COLO829 (cell line): Measurements from ENCODE around the gene TRAM1L1.

Source experiments
- DNase-seq: peaks from one replicate; pipeline ENCODE4 v3.0.0; 2012; ENCODE audit warnings: low spot score

TRAM1L1 gene

DNA sequence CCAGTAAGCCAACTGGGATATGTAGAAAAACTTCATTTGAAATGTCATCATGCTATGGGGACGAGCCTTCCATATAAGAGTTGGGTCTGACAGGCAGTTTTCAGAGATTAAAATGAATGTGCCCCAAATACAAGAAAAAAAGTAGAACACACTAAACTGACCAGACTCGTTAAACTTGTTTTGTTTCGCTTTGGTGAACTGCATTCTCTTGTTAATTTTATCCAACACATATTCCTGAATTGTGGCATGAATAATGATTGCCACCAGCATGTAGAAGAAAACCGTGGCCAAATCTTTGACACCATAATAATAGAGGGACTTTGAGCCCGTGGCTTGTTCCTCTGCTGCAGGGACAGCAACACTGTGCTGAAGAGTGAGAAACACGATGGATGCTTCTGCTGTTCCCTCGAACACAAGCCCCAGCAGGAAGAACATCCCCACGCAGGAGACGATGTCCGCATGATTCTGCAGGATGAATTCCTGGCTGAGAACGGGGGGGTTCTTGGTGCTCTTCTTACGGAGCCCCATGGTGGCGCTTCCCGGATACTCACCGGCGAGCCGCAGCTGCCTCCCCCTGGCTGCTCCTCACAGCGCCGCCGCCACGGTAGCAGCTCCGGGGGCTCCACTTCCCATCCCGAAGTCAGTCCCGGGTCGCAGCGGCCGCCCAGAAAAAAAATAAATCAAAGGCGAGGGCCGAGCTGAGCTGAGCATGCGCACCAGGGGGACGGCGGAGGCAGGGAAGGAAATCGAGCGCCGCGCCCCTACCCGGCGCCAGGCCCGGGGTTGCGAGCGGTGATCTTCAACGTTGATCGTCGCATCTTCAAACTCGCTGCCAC is at the start of gene TRAM1L1:
TSS of gene TRAM1L1 (minus strand) at position 711 of the 836 bp plus-strand sequence. CDS start at position 528, 183 bp downstream.
- DNase-seq = peak; percentile 80

DNA sequence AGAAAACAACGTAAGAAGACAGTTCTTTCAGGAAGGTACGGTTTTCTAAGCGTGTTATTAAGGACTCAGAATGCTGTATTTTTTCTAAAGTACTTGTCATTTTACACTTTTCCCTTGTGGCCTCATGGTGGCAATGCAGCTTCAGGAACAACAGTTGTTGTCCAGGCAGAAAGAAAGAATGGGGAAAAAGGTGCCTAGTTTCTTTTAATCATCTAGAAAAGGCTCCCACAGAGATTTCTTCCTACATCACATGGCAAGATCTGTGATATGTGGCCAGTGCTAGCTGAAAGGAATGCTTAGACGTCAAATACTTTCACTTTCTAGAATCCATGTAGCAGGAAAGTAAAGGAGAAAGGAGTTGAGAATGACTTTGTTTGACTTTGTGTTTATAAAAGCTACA is 49.0 kb upstream of the TRAM1L1 start:
- peak; percentile 63 for DNase-seq

- no peak for DNase-seq
These were observed 11.5 kb upstream of the TRAM1L1 start for GRCh38 chr4:117096886-117097285.

DNA sequence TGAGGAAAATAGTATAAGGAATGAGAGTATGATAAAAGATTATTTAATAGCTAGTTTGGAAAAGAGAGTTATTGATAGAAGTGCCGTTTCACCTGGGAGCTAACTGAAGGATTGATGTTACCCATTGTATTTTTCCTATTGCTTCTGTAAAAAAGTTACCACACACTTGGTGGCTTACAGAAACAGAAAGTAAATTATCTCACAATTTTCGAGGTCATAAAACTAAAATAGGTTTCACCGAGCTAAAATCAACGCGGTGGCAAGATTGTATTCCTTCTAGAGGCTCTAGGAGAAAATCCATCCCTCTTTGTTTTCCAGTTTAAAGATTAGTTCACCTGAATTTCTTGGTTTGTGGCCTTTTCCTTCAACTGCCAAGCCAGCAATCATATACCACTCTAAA is 11.1 kb upstream of the TRAM1L1 start:
- DNase-seq = no peak

GRCh38 chr4:117093571-117093970 is 8.2 kb upstream of the TRAM1L1 start:
- DNase-seq = no peak

GRCh38 chr4:117077760-117078159 is 7.6 kb downstream of the TRAM1L1 start:
- no peak for DNase-seq

DNA sequence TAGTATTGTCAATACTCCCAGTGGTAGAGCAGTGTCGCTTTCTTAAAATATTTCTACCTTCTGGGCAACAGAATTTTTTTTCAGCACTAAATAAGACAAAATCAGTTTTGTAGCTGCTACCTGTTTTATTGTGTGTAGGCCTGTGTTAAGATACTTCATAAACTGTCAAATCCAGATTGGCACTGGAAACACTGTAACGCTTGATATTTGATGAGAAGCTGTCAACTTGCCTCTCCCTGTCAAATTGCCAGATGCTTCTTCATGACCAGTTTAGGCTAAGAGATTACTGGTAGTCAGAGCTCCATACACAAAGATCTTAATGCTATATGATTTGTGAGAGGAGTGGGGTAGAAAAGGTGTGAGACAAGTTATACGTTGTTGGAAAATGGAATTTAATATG is 17.3 kb downstream of the TRAM1L1 start:
- no peak for DNase-seq

DNA sequence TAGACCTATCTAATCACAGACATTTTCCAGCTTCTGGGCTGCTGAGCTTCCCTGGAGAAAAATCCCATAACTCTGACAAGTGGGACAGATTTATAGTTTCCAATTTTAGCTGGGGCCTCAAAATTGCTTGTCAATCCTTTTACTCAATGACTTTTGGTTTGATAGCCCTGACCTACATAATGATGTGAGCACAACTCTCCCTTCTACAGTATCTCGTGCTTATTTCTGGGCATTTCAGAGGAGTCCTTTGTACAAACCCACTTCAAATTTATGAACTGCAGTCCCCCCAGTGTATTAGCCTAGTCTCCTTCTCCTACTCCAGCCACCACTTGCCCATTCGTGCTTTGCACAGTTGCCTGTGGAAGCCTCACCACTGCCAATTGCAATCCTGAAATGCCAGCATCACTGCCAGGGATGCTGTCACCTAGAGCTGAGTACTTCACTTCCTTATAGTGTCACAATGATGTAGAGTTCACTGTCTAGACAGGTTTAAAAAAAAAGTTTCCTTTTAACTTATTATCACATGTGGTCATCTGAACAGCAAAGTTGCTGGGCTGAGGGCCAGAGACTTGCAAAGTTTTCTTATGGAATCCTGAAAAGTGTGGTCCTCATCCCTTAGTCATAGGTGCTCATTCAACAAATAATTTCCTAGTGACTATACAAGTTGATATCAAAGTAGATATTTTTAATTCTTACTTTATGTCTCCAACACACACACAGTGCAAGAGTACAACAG is 21.2 kb downstream of the TRAM1L1 start:
- no peak for DNase-seq

GRCh38 chr4:117042962-117043361 is 42.4 kb downstream of the TRAM1L1 start:
- DNase-seq = no peak
